Neural cell (in vitro differentiated cells): ENCODE measurements around the gene ERCC4.

ENCODE experiments used
- CTCF ChIP-seq: fragments of 450-650 bp; IDR thresholded peaks from 2 replicates; pipeline ENCODE4 v1.5.1; 2014; ENCODE audit warnings: antibody characterized with exemption, mild to moderate bottlenecking, moderate library complexity; ENCODE audit not compliant: poor library complexity, severe bottlenecking
- EZH2 ChIP-seq: fragments of 200-600, 300-800 bp; shearing (Covaris generic), sonication (generic); IDR thresholded peaks from 2 replicates; pipeline ENCODE4 v1.6.1; 2014; ENCODE audit warnings: antibody characterized with exemption, low read length, borderline replicate concordance, mild to moderate bottlenecking; ENCODE audit not compliant: insufficient read depth, poor library complexity, severe bottlenecking
- MXI1 ChIP-seq: fragments of 450-650 bp; conservative IDR thresholded peaks from 2 replicates; pipeline ENCODE4 v1.6.1; 2014; ENCODE audit warnings: antibody characterized with exemption, mild to moderate bottlenecking; ENCODE audit not compliant: poor library complexity, severe bottlenecking
- RAD21 ChIP-seq: fragments of 450-650 bp; conservative IDR thresholded peaks from 2 replicates; pipeline ENCODE4 v1.6.1; 2014; ENCODE audit warnings: antibody characterized with exemption, mild to moderate bottlenecking, moderate library complexity

- TF ChIP-seq EZH2 (no peak), CTCF (no peak), RAD21 (no peak), MXI1 (no peak)
Measured at GRCh38 chr16:13931845-13932244, 11.9 kb downstream of the ERCC4 start.
